ENCODE data around the gene GDPD1. TPM values are rescaled to one million over a fixed set of nuclear protein-coding genes. Genes with fewer than 3 reads are reported as not detected.

The GDPD1 gene
- total RNA-seq, 1 experiment from 2014 or later, result 2.6 TPM

GRCh38 chr17:59315866-59316265, 95.6 kb downstream of the GDPD1 start:
- Histone ChIP-seq H2BK120ac (ENCODE audit: low read depth, low read length, poor library complexity, severe bottlenecking) (no peak overlapping the region), H3K27me3 (ENCODE audit: insufficient read depth, low read length) (no peaks in the 10 kb centered on the region), H3K18ac (ENCODE audit: insufficient read length, low read depth, low read length) (no peak overlapping the region), H2BK5ac (ENCODE audit: insufficient read length, low read length) (no peak overlapping the region), H3K56ac (ENCODE audit: insufficient read length, low read depth, low read length) (no peak overlapping the region), H4K91ac (ENCODE audit: insufficient read length, low read depth, low read length) (no peak overlapping the region), H3K9ac (ENCODE audit: extremely low read depth, insufficient read length, low read length) (no peak overlapping the region), H3K27ac (ENCODE audit: insufficient read length, low read depth, low read length) (no peak overlapping the region), H4K5ac (ENCODE audit: insufficient read length, low read depth, low read length) (no peak overlapping the region), H4K20me1 (ENCODE audit: control insufficient read depth, insufficient read depth, insufficient read length) (no peaks in the 10 kb centered on the region), H3K4me2 (ENCODE audit: insufficient read depth, insufficient read length, low read length) (no peak overlapping the region), H2AFZ (ENCODE audit: low read length) (no peak overlapping the region), H3K23ac (ENCODE audit: insufficient read length, low read depth, low read length) (no peak overlapping the region), H4K8ac (replicated peaks; ENCODE audit: insufficient read length, low read depth, low read length) (no peak overlapping the region), H2BK20ac (ENCODE audit: low read depth, low read length, poor library complexity, severe bottlenecking) (no peak overlapping the region), H3K9me3 (ENCODE audit: control insufficient read depth, low read depth, low read length) (no peaks in the 10 kb centered on the region), H3K14ac (ENCODE audit: insufficient read depth, low read length) (no peak overlapping the region), H3K4me1 (ENCODE audit: insufficient read depth, low read length) (no peaks in the 10 kb centered on the region), H3K4ac (ENCODE audit: low read depth, low read length) (no peak overlapping the region), H3T11ph (ENCODE audit: low read length) (no peak overlapping the region), H3K23me2 (ENCODE audit: insufficient read length, low read depth, low read length, poor library complexity, severe bottlenecking) (no peaks in the 10 kb centered on the region), H2BK12ac (ENCODE audit: insufficient read length, low read depth, low read length) (no peak overlapping the region), H2BK15ac (ENCODE audit: low read depth, low read length) (no peak overlapping the region), H3K79me2 (ENCODE audit: insufficient read depth, low read length) (no peaks in the 10 kb centered on the region), H2AK5ac (ENCODE audit: insufficient read length, low read length) (no peak overlapping the region), H3K79me1 (ENCODE audit: insufficient read depth, low read depth, low read length, poor library complexity, severe bottlenecking) (no peaks in the 10 kb centered on the region)
- Mint-ChIP-seq H3K27ac (no peak overlapping the region), H3K4me1 (no peaks in the 10 kb centered on the region), H3K27me3 (ENCODE audit: low read depth) (0 out of 2 replicates have a peak, but pooled peaks cover 2% of the 10 kb centered on the region), H3K4me3 (no peak overlapping the region), H3K9me3 (no peaks in the 10 kb centered on the region), H3K36me3 (ENCODE audit: insufficient read depth in 1 of 3, low read depth in 3 of 3) (no peaks in the 10 kb centered on the region)
- TF ChIP-seq CTCF (conservative IDR thresholded peaks at IDR 0.05), result no peak
- no CpG with 5 or more reads among the region's 4 CpGs for WGBS (ENCODE audit: extremely low coverage, insufficient read length, low lambda C conversion rate)
- DNase-seq, result no peak

Other genes with a start within 250 kb of the GDPD1 start
- 47.8 and 52.1 TPM in 2 replicates for gene TRIM37, start 113.6 kb upstream of the GDPD1 start, total RNA-seq (2021)
- gene SKA2, start 65.3 kb upstream of the GDPD1 start, total RNA-seq (2021), result 83.7 and 91.9 TPM in 2 replicates
- gene PRR11, start 64.8 kb upstream of the GDPD1 start, total RNA-seq (2021), result 70.6 and 70.7 TPM in 2 replicates
- 25.8 and 27.2 TPM in 2 replicates for gene SMG8, start 10.5 kb upstream of the GDPD1 start, total RNA-seq (2021)
- 0.98 and 1.1 TPM in 2 replicates for gene YPEL2, start 111.1 kb downstream of the GDPD1 start, total RNA-seq (2021)